ENCODE results near the gene FOXN3. TPM values are rescaled to one million over a fixed set of nuclear protein-coding genes. Genes with fewer than 3 reads are reported as not detected.

Gene FOXN3
- total RNA-seq, 1 donor from 2014 or later, result 31.8 TPM

DNA sequence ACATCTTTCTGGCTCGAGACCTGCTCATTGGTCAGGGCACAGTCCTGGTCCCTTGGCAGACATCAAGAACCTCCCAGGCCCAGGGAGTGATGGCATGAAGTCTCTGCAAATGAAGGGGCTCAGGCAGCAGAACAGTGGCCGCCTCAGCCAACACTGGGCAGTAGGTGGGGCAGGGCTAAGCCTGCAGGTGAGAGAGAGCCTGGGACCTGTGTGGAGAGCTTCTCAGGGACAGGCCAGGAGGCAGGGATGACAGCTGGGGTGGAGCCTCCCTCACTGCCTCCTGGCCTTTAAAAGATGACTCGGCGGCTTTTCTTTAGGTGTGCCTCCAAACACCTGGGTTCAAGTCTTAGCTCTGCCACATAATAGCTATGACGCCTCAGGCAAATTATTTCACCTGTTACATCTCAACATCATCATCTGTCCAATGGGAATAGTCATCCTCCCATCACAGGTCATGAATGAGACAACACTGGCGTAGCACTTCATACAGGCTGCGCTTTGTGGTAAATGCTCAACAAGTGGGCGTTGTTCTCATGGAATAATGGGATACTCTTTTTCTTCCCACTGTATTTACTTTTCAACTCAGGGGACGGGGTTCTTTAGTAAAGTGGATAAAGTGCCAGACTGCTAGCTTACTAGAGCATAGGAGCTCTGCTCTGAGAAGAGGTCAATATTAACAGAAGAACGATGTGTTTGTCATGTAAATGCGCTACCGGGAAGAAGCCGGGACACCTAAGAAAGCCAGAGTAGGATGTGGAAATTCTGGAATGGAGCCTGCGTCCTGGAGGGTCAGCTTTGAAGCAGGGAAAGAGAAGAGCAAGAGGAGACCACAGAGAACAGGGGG is 277.4 kb downstream of the FOXN3 start:
- Histone ChIP-seq H3K27me3 (ENCODE audit: control insufficient read depth in 3 of 3, insufficient read depth in 3 of 3, low read length in 3 of 3) (no peaks in the 10 kb centered on the region), H3K4me3 (ENCODE audit: low read length in 3 of 3) (no peak overlapping the region), H3K9ac (ENCODE audit: low read depth in 1 of 3, low read length in 3 of 3) (no peak overlapping the region), H3K36me3 (ENCODE audit: control insufficient read depth in 3 of 3, insufficient read depth in 3 of 3, low read length in 3 of 3) (no peaks in the 10 kb centered on the region), H3K27ac (ENCODE audit: low read depth, low read length) (no peak overlapping the region), H3K9me3 (ENCODE audit: control insufficient read depth in 3 of 3, low read length in 3 of 3) (peaks cover 0 to 2% (median 0%) of the 10 kb centered on the region in 3 donors), H3K4me1 (ENCODE audit: control insufficient read depth in 3 of 3, insufficient read depth in 3 of 3, low read length in 3 of 3) (peaks cover 0 to under 1% (median 0%) of the 10 kb centered on the region in 3 donors)

DNA sequence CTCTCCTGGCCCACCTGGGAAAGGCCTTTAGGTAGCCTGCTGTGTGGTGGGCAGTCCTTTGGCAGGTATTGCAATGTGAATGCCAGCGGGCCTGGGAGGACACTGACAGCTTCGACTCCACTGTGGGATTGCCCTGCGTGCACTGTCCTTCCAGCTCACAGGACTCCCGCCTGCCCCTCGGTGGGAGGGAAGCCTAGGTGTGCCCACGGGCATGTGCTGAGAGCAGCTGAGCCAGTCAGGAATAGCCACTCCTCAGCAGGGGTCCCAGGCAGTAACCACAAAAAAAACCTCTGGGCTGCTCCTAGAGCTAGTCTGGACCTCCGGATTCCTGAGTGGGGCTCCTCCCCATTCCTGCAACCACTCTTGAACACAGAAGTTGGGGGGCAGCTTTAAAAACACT is 278.2 kb downstream of the FOXN3 start:
- H3K4me1 ChIP-seq (ENCODE audit: control insufficient read depth in 3 of 3, insufficient read depth in 3 of 3, low read length in 3 of 3), result no peaks in the 10 kb centered on the region
- H3K4me3 ChIP-seq (ENCODE audit: low read length in 3 of 3), result no peak overlapping the region
- H3K36me3 ChIP-seq (ENCODE audit: control insufficient read depth in 3 of 3, insufficient read depth in 3 of 3, low read length in 3 of 3), result no peaks in the 10 kb centered on the region

DNA sequence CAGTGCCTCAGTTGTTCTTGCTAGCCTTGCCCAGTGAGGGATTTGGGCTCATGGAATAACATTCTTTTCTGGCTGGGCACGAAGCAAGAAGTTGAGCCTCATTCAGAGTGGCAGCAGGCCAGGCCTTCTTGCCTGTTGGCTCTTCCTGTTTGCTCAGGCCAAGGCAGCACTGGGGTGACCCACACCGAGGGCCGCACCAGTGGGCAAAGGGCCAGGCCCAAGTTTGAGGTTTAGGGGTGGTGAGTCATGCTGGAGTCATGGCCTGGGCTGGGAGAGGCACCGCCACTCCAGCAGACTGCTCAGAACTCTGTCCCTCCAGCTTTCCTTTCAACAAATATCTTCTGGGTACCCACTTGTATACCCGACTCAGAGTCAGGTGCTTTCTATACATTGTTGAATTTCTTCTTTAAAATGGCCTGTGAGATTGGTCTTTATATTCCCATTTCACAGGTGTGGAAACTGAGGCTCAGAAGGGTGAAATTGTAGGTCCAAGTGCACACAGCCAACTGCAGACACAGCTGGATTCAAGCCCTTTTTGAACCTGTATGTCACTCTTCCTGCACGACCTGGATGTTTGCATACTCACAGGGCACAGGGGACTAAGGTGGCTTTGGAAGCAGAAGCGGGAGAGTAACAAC is 279.4 kb downstream of the FOXN3 start:
- no peak overlapping the region for H3K27ac ChIP-seq (ENCODE audit: low read depth, low read length)
- no peak overlapping the region for H3K9ac ChIP-seq (ENCODE audit: low read depth in 1 of 3, low read length in 3 of 3)
- no peak overlapping the region for H3K4me3 ChIP-seq (ENCODE audit: low read length in 3 of 3)
- peaks cover 0 to 2% (median 0%) of the 10 kb centered on the region in 3 donors for H3K9me3 ChIP-seq (ENCODE audit: control insufficient read depth in 3 of 3, low read length in 3 of 3)
- H3K36me3 ChIP-seq (ENCODE audit: control insufficient read depth in 3 of 3, insufficient read depth in 3 of 3, low read length in 3 of 3), result no peaks in the 10 kb centered on the region
- no peaks in the 10 kb centered on the region for H3K4me1 ChIP-seq (ENCODE audit: control insufficient read depth in 3 of 3, insufficient read depth in 3 of 3, low read length in 3 of 3)
- H3K27me3 ChIP-seq (ENCODE audit: control insufficient read depth in 3 of 3, insufficient read depth in 3 of 3, low read length in 3 of 3), result no peaks in the 10 kb centered on the region

More for the DNA sequence above, 278.2 kb downstream of the FOXN3 start:
- H3K9ac ChIP-seq (ENCODE audit: low read depth in 1 of 3, low read length in 3 of 3), result no peak overlapping the region
- H3K9me3 ChIP-seq (ENCODE audit: control insufficient read depth in 3 of 3, low read length in 3 of 3), result peaks cover 0 to 2% (median 0%) of the 10 kb centered on the region in 3 donors
- H3K27ac ChIP-seq (ENCODE audit: low read depth, low read length), result no peak overlapping the region
- H3K27me3 ChIP-seq (ENCODE audit: control insufficient read depth in 3 of 3, insufficient read depth in 3 of 3, low read length in 3 of 3), result no peaks in the 10 kb centered on the region

DNA sequence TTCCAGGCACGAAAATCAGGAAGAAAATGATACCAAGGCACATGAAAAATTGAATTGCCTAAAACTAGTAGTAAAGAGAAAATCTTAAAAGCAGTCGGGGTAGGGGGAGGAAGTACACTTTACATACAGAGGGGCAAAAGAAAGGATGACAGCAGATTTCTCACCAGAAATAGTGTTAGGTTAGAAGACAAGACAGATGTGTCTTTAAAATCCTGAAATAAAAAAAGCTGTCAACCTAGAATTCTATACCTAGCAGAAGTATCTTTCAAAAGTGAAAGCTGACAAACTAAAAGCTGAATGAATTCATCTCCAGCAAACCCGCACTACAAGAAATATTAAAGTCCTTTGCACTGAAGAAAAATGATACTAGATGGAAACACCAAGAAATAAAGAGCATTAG is 280.4 kb downstream of the FOXN3 start:
- peaks cover 0 to 2% (median 0%) of the 10 kb centered on the region in 3 donors for H3K9me3 ChIP-seq (ENCODE audit: control insufficient read depth in 3 of 3, low read length in 3 of 3)
- H3K9ac ChIP-seq (ENCODE audit: low read depth in 1 of 3, low read length in 3 of 3), result no peak overlapping the region
- H3K36me3 ChIP-seq (ENCODE audit: control insufficient read depth in 3 of 3, insufficient read depth in 3 of 3, low read length in 3 of 3), result no peaks in the 10 kb centered on the region
- H3K27me3 ChIP-seq (ENCODE audit: control insufficient read depth in 3 of 3, insufficient read depth in 3 of 3, low read length in 3 of 3), result no peaks in the 10 kb centered on the region
- H3K4me3 ChIP-seq (ENCODE audit: low read length in 3 of 3), result no peak overlapping the region
- no peaks in the 10 kb centered on the region for H3K4me1 ChIP-seq (ENCODE audit: control insufficient read depth in 3 of 3, insufficient read depth in 3 of 3, low read length in 3 of 3)
- no peak overlapping the region for H3K27ac ChIP-seq (ENCODE audit: low read depth, low read length)

DNA sequence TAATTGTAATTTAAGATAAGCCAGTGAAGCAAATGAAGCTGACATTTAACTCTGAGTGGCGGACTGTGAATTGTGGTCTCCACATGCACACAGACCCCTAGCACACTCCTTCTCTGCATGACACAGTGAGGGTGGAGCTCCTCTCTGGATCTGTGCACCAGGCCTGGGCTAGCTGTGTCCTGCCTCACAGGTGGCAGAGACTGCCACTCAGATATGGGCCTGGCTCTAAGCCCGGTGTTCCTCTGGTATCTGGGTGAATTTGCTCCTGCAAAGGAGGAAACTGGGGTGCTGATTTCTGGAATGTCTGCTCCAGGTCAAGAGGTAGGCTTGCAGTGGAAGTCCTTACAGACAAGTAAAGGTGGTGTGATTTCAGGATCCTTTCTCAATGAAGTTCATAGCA is 282.4 kb downstream of the FOXN3 start:
- no peak overlapping the region for H3K9ac ChIP-seq (ENCODE audit: low read depth in 1 of 3, low read length in 3 of 3)
- H3K27me3 ChIP-seq (ENCODE audit: control insufficient read depth in 3 of 3, insufficient read depth in 3 of 3, low read length in 3 of 3), result no peaks in the 10 kb centered on the region
- H3K4me3 ChIP-seq (ENCODE audit: low read length in 3 of 3), result no peak overlapping the region
- H3K4me1 ChIP-seq (ENCODE audit: control insufficient read depth in 3 of 3, insufficient read depth in 3 of 3, low read length in 3 of 3), result no peaks in the 10 kb centered on the region
- H3K27ac ChIP-seq (ENCODE audit: low read depth, low read length), result no peak overlapping the region
- peaks cover 0 to 2% (median 0%) of the 10 kb centered on the region in 3 donors for H3K9me3 ChIP-seq (ENCODE audit: control insufficient read depth in 3 of 3, low read length in 3 of 3)
- H3K36me3 ChIP-seq (ENCODE audit: control insufficient read depth in 3 of 3, insufficient read depth in 3 of 3, low read length in 3 of 3), result no peaks in the 10 kb centered on the region

DNA sequence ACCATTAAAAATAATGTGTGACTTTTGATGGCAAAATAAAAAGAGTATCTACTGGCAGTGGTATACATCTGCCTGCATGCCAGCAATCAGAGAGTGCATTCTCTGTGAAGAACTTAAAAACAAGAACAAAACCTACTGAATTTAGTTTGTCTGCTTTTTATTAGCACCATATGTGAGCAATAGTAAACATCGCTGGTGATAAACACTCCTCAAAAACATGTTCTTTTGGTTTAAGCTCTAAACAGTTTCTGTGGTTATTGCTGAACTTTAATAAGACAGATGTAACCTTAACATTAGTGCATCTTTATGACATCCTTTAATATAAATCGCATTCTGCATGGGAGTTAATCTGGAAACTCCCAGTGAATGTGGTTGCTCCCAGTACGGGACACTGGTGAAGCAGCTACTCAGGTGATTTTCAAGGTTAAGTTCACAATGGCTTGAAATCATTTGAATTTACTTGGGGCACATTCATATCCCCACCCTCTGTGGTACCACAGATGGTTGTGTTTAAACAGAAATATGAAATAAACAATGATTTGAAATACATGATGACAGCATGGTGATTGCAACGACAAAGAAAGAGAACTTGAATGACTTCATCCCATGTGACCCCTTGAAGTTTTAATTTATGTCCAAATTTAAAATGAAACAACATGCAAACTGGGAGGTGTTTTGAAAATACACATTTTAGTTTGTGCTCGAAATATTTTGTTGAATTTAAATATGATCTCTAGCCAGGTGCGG is 285.9 kb downstream of the FOXN3 start:
- no peak overlapping the region for H3K9ac ChIP-seq (ENCODE audit: low read depth in 1 of 3, low read length in 3 of 3)
- no peaks in the 10 kb centered on the region for H3K27me3 ChIP-seq (ENCODE audit: control insufficient read depth in 3 of 3, insufficient read depth in 3 of 3, low read length in 3 of 3)
- H3K36me3 ChIP-seq (ENCODE audit: control insufficient read depth in 3 of 3, insufficient read depth in 3 of 3, low read length in 3 of 3), result no peaks in the 10 kb centered on the region
- no peaks in the 10 kb centered on the region for H3K9me3 ChIP-seq (ENCODE audit: control insufficient read depth in 3 of 3, low read length in 3 of 3)
- H3K4me3 ChIP-seq (ENCODE audit: low read length in 3 of 3), result no peak overlapping the region
- H3K27ac ChIP-seq (ENCODE audit: low read depth, low read length), result no peak overlapping the region
- no peaks in the 10 kb centered on the region for H3K4me1 ChIP-seq (ENCODE audit: control insufficient read depth in 3 of 3, insufficient read depth in 3 of 3, low read length in 3 of 3)

DNA sequence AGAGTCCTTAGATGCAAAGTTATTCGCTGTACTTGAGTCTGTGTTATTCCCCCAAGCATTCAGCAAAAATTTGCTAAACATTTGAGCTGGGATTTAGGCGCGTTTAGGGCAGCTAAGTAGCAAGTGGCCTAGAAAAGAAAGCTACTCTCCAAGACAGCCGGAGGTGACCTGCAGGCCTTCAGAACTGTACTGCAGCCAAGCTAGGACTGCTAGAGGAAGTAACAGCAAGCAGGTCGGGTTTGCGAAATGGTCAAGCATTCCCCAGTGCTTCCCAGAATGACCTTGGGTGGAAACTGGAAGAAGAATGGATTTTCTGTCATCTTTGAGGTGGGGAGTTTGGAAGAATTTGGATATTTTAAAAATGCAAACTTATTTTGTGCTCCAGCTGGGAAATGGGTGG is 287.5 kb downstream of the FOXN3 start:
- Histone ChIP-seq H3K27ac (ENCODE audit: low read depth, low read length) (no peak overlapping the region), H3K4me1 (ENCODE audit: control insufficient read depth in 3 of 3, insufficient read depth in 3 of 3, low read length in 3 of 3) (no peaks in the 10 kb centered on the region), H3K9me3 (ENCODE audit: control insufficient read depth in 3 of 3, low read length in 3 of 3) (no peaks in the 10 kb centered on the region), H3K36me3 (ENCODE audit: control insufficient read depth in 3 of 3, insufficient read depth in 3 of 3, low read length in 3 of 3) (no peaks in the 10 kb centered on the region), H3K27me3 (ENCODE audit: control insufficient read depth in 3 of 3, insufficient read depth in 3 of 3, low read length in 3 of 3) (no peaks in the 10 kb centered on the region), H3K4me3 (ENCODE audit: low read length in 3 of 3) (no peak overlapping the region), H3K9ac (ENCODE audit: low read depth in 1 of 3, low read length in 3 of 3) (no peak overlapping the region)

DNA sequence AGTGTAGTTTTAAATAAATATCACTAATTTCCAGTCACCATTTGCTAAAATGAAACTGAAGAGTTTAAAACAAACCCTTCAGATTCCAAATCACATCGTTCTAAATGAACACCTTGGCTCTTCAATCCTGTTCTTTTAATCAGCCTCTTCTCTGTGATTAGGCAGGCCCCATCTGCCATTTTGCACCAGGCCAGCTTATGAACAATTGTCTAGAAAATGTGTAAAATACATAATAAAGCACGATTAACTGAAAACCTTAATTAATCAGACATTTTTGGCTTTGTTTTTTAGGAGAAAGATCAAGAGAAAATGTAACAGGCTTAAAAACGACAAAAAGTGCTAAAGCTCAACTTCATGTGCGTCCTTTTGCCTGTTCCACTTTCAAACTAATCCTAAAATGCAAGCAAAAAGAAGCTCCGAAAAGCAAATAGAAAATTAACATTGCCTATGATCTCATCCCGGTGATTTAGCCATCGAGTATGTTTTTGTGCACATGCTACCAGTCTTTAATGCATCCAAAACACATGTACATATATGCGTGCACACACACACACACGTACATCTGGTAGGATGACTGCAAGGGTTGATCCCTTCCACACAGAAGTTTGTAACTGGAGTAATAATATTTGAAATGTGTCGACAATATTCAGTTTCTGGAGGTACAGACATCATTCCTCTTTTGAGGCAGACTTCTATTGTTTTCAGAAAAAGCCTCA is 288.6 kb downstream of the FOXN3 start:
- Histone ChIP-seq H3K36me3 (ENCODE audit: control insufficient read depth in 3 of 3, insufficient read depth in 3 of 3, low read length in 3 of 3) (no peaks in the 10 kb centered on the region), H3K4me3 (ENCODE audit: low read length in 3 of 3) (no peak overlapping the region), H3K9ac (ENCODE audit: low read depth in 1 of 3, low read length in 3 of 3) (no peak overlapping the region), H3K9me3 (ENCODE audit: control insufficient read depth in 3 of 3, low read length in 3 of 3) (no peaks in the 10 kb centered on the region), H3K27ac (ENCODE audit: low read depth, low read length) (no peak overlapping the region), H3K4me1 (ENCODE audit: control insufficient read depth in 3 of 3, insufficient read depth in 3 of 3, low read length in 3 of 3) (no peaks in the 10 kb centered on the region), H3K27me3 (ENCODE audit: control insufficient read depth in 3 of 3, insufficient read depth in 3 of 3, low read length in 3 of 3) (no peaks in the 10 kb centered on the region)

DNA sequence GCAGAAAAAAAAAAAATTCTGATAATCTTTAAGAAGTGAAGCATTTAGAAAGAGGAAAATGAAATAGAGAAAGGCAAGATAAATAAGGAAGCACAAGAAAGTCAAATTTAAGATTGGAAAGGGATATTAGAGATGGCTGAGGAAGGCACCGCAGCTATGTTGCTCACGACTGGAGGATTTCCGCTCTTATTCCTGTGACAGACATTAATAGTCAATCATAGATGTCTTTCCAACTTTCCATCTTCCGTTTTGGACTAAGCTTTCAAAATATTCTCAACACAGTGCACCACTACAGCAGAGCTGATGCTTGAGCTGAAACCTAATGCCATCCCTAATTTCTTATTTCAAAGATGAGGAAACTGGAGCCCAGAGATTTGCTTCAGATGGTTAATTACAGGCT is 290.6 kb downstream of the FOXN3 start:
- H3K4me3 ChIP-seq (ENCODE audit: low read length in 3 of 3), result no peak overlapping the region
- H3K27ac ChIP-seq (ENCODE audit: low read depth, low read length), result no peak overlapping the region
- no peaks in the 10 kb centered on the region for H3K36me3 ChIP-seq (ENCODE audit: control insufficient read depth in 3 of 3, insufficient read depth in 3 of 3, low read length in 3 of 3)
- no peak overlapping the region for H3K9ac ChIP-seq (ENCODE audit: low read depth in 1 of 3, low read length in 3 of 3)
- no peaks in the 10 kb centered on the region for H3K4me1 ChIP-seq (ENCODE audit: control insufficient read depth in 3 of 3, insufficient read depth in 3 of 3, low read length in 3 of 3)
- no peaks in the 10 kb centered on the region for H3K9me3 ChIP-seq (ENCODE audit: control insufficient read depth in 3 of 3, low read length in 3 of 3)
- H3K27me3 ChIP-seq (ENCODE audit: control insufficient read depth in 3 of 3, insufficient read depth in 3 of 3, low read length in 3 of 3), result no peaks in the 10 kb centered on the region
